PFSK-1 (cell line): ENCODE data around the gene PHF2.

ENCODE experiments used
- POLR2AphosphoS5 ChIP-seq: IDR thresholded peaks from 2 replicates; pipeline ENCODE4 v1.6.1; 2012; ENCODE audit warnings: low read depth, mild to moderate bottlenecking, control low read depth, low read length, moderate library complexity
- REST ChIP-seq, 2 experiments: IDR thresholded peaks; 2 replicates each; pipeline versions ENCODE4 v1.6.1 to v1.8.0; 2011 to 2012; ENCODE audit warnings: low read depth in 2 of 2, low read length in 2 of 2, control low read depth in 1 of 2, inconsistent platforms in 1 of 2, mild to moderate bottlenecking in 1 of 2, moderate library complexity in 1 of 2; ENCODE audit not compliant: insufficient read depth in 1 of 2

DNA sequence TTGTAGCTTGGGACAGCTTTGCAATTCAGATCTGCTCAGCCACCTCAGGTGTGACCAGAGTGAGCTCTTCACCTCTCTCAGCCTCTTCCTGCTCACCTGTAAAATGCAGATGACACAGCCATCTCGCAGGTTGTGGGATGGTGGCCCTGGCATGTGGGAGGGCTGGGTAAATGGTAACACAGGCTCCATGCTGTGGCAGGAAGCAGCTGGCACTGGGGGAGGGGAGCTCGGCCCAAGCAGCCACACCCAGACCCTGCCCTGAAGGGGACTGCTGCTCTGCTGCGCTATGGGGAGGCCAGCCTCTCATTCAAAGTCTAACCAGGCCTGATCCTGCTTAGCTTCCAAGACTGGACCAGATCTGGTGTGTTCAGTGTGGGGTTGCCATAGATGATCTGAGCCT, 24.1 kb downstream of the PHF2 start:
- no peak for TF ChIP-seq POLR2AphosphoS5
- no peak for TF ChIP-seq REST (IDR thresholded peaks at IDR 0.05; ENCODE audit: insufficient read depth in 1 of 2, low read depth in 2 of 2, low read length in 2 of 2)
